Right lobe of liver (tissue), 6 donors: ENCODE measurements around the gene SLC13A4. TPM values are rescaled to one million over a fixed set of nuclear protein-coding genes. Genes with fewer than 3 reads are reported as not detected.
A peak's percentile ranks its signal among the peaks of the same experiment; 100 is the strongest.

Source experiments
- ATAC-seq, 4 donors: fragments of 200-7000 bp; cut with Tn5 transposase; one replicate each; pipeline ENCODE4 v1.9.1; 2020; ENCODE audit warnings: mild to moderate bottlenecking in 4 of 4, moderate library complexity in 4 of 4
- DNase-seq, 3 donors: peaks; one replicate each; pipeline ENCODE4 v3.0.0-alpha.2; 2020
- H3K27ac ChIP-seq, 3 donors: fragments of 200-600 bp; one replicate each; pipeline ENCODE4 v1.8.0; 2022
- H3K27me3 ChIP-seq, 2 donors: fragments of 200-600 bp; one replicate each; pipeline ENCODE4 v1.8.0; 2022
- H3K36me3 ChIP-seq, 4 donors: fragments of 200-600 bp; sonication (generic) in 1 of 4; one replicate each; pipeline versions ENCODE4 v1.5.1 to v1.8.0; 2017 to 2022; ENCODE audit warnings: control low read depth in 1 of 4
- H3K4me1 ChIP-seq, 4 donors: fragments of 200-600 bp; sonication (generic) in 1 of 4; one replicate each; pipeline versions ENCODE4 v1.5.1 to v1.8.0; 2017 to 2022; ENCODE audit warnings: control low read depth in 1 of 4
- H3K4me3 ChIP-seq, 3 donors: fragments of 200-600 bp; one replicate each; pipeline ENCODE4 v1.8.0; 2022
- H3K9me3 ChIP-seq, 4 donors: fragments of 200-600 bp; sonication (generic) in 1 of 4; one replicate each; pipeline versions ENCODE4 v1.5.1 to v1.8.0; 2017 to 2022; ENCODE audit warnings: control low read depth in 1 of 4
- CTCF ChIP-seq, 4 donors: fragments of 200-600 bp in 3 of 4; fragments of 450-650 bp in 1 of 4; IDR thresholded peaks; one replicate each; pipeline versions ENCODE4 v1.5.1 to v1.8.0; 2016 to 2022; ENCODE audit warnings: antibody characterized with exemption in 4 of 4, mild to moderate bottlenecking in 2 of 4
- POLR2A ChIP-seq: fragments of 450-650 bp; IDR thresholded peaks from one replicate; pipeline ENCODE4 v1.6.1; 2017; ENCODE audit warnings: antibody characterized with exemption, mild to moderate bottlenecking
- WGBS: methylation state at CpG from one replicate; pipeline ENCODE4 v1.1.6; 2018; ENCODE audit warnings: low coverage, low lambda C conversion rate; ENCODE audit not compliant: insufficient coverage; ENCODE audit errors: missing lambda C conversion rate; 5-methylcytosine and 5-hydroxymethylcytosine counted together
- intact Hi-C, 2 donors: fragments of 100-400 bp; cut with DNase I; formaldehyde crosslinking; loops; one replicate each; pipeline versions ENCODE4 v1.11.2 to v1.14.1; 2022
- total RNA-seq, 6 experiments: library from RNA; depleted of rRNA in 2 of 6; stranded (reverse); fragments of >200 nt in 2 of 6; fragmentation: NEBNext Ultra II Directional in 3 of 6; extraction: Animal tissue kit (Norgen Biotek cat#: 25700) in 3 of 6; gene quantifications; one replicate each; pipeline versions ENCODE4 v1.1.0 to v1.2.4, GENCODE V29; 2016 to 2023
- donor health status: DM: no; HTN: yes; CAD: no.
- donor health status: DM: no; HTN: no; CAD: no.
- donor health status: DM: no; HTN: no; CAD: no.
- donor health status: DM: no; HTN: yes; CAD: no.
- donor health status: DM: no; HTN: yes; CAD: no.

SLC13A4 gene
- total RNA-seq, 6 experiments from 2014 or later = 0.09 to 0.25 (median 0.18) TPM; not detected in 2

- Histone ChIP-seq H3K36me3 (no peaks in the 10 kb centered on the region), H3K4me3 (no peak overlapping the region), H3K4me1 (no peaks in the 10 kb centered on the region), H3K9me3 (no peaks in the 10 kb centered on the region), H3K27me3 (no peaks in the 10 kb centered on the region), H3K27ac (no peak overlapping the region)
- ATAC-seq (no peak), DNase-seq (no peak)
- intact Hi-C loops = no loop called here
- TF ChIP-seq POLR2A (no peak), CTCF (IDR thresholded peaks at IDR 0.05) (no peak)
- 18% methylated on average over 1 of the region's 1 CpG for WGBS
These were observed 40.5 kb downstream of the SLC13A4 start for GRCh38 chr7:135687466-135687865.

GRCh38 chr7:135685306-135686084, 42.5 kb downstream of the SLC13A4 start:
- DNase-seq (no peak), ATAC-seq (no peak)
- no peaks in the 10 kb centered on the region for H3K9me3 ChIP-seq
- no peaks in the 10 kb centered on the region for H3K4me1 ChIP-seq
- intact Hi-C loops = no loop called here
- H3K36me3 ChIP-seq = no peaks in the 10 kb centered on the region
- H3K27me3 ChIP-seq = no peaks in the 10 kb centered on the region
- TF ChIP-seq CTCF (IDR thresholded peaks at IDR 0.05) = no peak
- TF ChIP-seq POLR2A = no peak
- 86% methylated on average over 7 of the region's 9 CpGs for WGBS
- no peak overlapping the region for H3K4me3 ChIP-seq
- no peak overlapping the region for H3K27ac ChIP-seq

GRCh38 chr7:135684699-135685098, 43.3 kb downstream of the SLC13A4 start:
- no peak overlapping the region for H3K27ac ChIP-seq
- no peaks in the 10 kb centered on the region for H3K4me1 ChIP-seq
- H3K4me3 ChIP-seq = no peak overlapping the region
- no peaks in the 10 kb centered on the region for H3K27me3 ChIP-seq
- DNase-seq (no peak), ATAC-seq (peak in 3 of 4 donors; percentile 19 to 80 (median 61))
- WGBS = 56% methylated on average over 4 of the region's 5 CpGs
- no peak for TF ChIP-seq CTCF (IDR thresholded peaks at IDR 0.05)
- TF ChIP-seq POLR2A = no peak
- intact Hi-C loops = no loop called here
- no peaks in the 10 kb centered on the region for H3K36me3 ChIP-seq
- H3K9me3 ChIP-seq = no peaks in the 10 kb centered on the region

- no peaks in the 10 kb centered on the region for H3K4me1 ChIP-seq
- ATAC-seq = peak in 3 of 4 donors; percentile 32 to 46 (median 43)
- no peak overlapping the region for H3K27ac ChIP-seq
- no peak overlapping the region for H3K4me3 ChIP-seq
- no peak for DNase-seq
- H3K9me3 ChIP-seq = no peaks in the 10 kb centered on the region
- TF ChIP-seq CTCF (IDR thresholded peaks at IDR 0.05) (no peak), POLR2A (no peak)
- H3K27me3 ChIP-seq = no peaks in the 10 kb centered on the region
- WGBS = 44% methylated on average over 2 of the region's 3 CpGs
- intact Hi-C loops = no loop called here
- no peaks in the 10 kb centered on the region for H3K36me3 ChIP-seq
These were observed 43.9 kb downstream of the SLC13A4 start for GRCh38 chr7:135684136-135684535.
